Hepatocyte (in vitro differentiated cells): ENCODE measurements around the gene HTR6. TPM values are rescaled to one million over a fixed set of nuclear protein-coding genes. Genes with fewer than 3 reads are reported as not detected.
A peak's percentile ranks its signal among the peaks of the same experiment; 100 is the strongest.

ENCODE experiments used
- DNase-seq: peaks from one replicate; pipeline ENCODE4 v3.0.0-alpha.2; 2016; ENCODE audit warnings: low spot score
- H2AFZ ChIP-seq: fragments of 200-600 bp; sonication (generic); 2 replicates; pipeline ENCODE4 v1.6.0; 2016; ENCODE audit warnings: antibody characterized with exemption, mild to moderate bottlenecking
- H3K27ac ChIP-seq: fragments of 200-600 bp; sonication (generic); 2 replicates; pipeline ENCODE4 v1.5.1; 2016; ENCODE audit warnings: mild to moderate bottlenecking
- H3K27me3 ChIP-seq: fragments of 200-600 bp; sonication (generic); 2 replicates; pipeline ENCODE4 v1.6.1; 2016
- H3K36me3 ChIP-seq: fragments of 200-600 bp; sonication (generic); replicated peaks from 2 replicates; pipeline ENCODE4 v1.5.1; 2016; ENCODE audit warnings: low read depth; ENCODE audit not compliant: insufficient read depth
- H3K4me1 ChIP-seq: fragments of 200-600 bp; sonication (generic); 2 replicates; pipeline ENCODE4 v1.5.1; 2016; ENCODE audit warnings: mild to moderate bottlenecking, moderate library complexity; ENCODE audit not compliant: insufficient read depth
- H3K4me2 ChIP-seq: fragments of 200-600 bp; sonication (generic); 2 replicates; pipeline ENCODE4 v1.6.0; 2016
- H3K4me3 ChIP-seq: fragments of 200-600 bp; sonication (generic); 2 replicates; pipeline ENCODE4 v1.5.1; 2016; ENCODE audit warnings: mild to moderate bottlenecking
- H3K79me2 ChIP-seq: fragments of 200-600 bp; sonication (generic); 2 replicates; pipeline ENCODE4 v1.6.0; 2017; ENCODE audit warnings: mild to moderate bottlenecking
- H3K9me2 ChIP-seq: fragments of 200-600 bp; sonication (generic); replicated peaks from 2 replicates; pipeline ENCODE4 v1.6.0; 2017; ENCODE audit warnings: mild to moderate bottlenecking; ENCODE audit not compliant: insufficient read depth
- H3K9me3 ChIP-seq: fragments of 200-600 bp; sonication (generic); 2 replicates; pipeline ENCODE4 v1.5.1; 2016; ENCODE audit warnings: low read depth, mild to moderate bottlenecking
- H4K20me1 ChIP-seq: fragments of 200-600 bp; sonication (generic); 2 replicates; pipeline ENCODE4 v1.6.0; 2016; ENCODE audit warnings: mild to moderate bottlenecking; ENCODE audit not compliant: insufficient read depth, poor library complexity, severe bottlenecking
- EZH2 ChIP-seq: fragments of 200-600 bp; sonication (generic); IDR thresholded peaks from 2 replicates; pipeline ENCODE4 v1.6.1; 2016; ENCODE audit warnings: antibody characterized with exemption, mild to moderate bottlenecking, borderline replicate concordance
- EZH2phosphoT487 ChIP-seq: fragments of 200-600 bp; sonication (generic); IDR thresholded peaks from one replicate; pipeline ENCODE4 v1.6.1; 2018; ENCODE audit warnings: antibody characterized with exemption, mild to moderate bottlenecking, low read depth, moderate library complexity; ENCODE audit not compliant: unreplicated experiment, severe bottlenecking
- WGBS: methylation state at CpG from one replicate; pipeline ENCODE4 v1.1.6; 2016; ENCODE audit warnings: low lambda C conversion rate; ENCODE audit errors: missing lambda C conversion rate; 5-methylcytosine and 5-hydroxymethylcytosine counted together
- polyA plus RNA-seq: library from polyadenylated mRNA; unstranded; fragments of >200 nt; fragmentation: Nextera tagmentation; extraction: Ambion mirVana; gene quantifications from 2 replicates; pipeline ENCODE4 v1.2.1, GENCODE V29; 2016
- total RNA-seq: library from RNA; depleted of rRNA; stranded (reverse); fragments of >200 nt; gene quantifications from 2 replicates; pipeline ENCODE4 v1.2.3, GENCODE V29; 2014
- TF ChIP-seq, protein P1 (sequence below): fragments of 200-600 bp; sonication (generic); IDR thresholded peaks from 2 replicates; pipeline ENCODE4 v1.5.1; 2016; ENCODE audit warnings: antibody characterized with exemption, mild to moderate bottlenecking; ENCODE audit not compliant: poor library complexity

The HTR6 gene
- total and polyA plus RNA-seq, 2 experiments from 2014 or later = not detected

GRCh38 chr1:19620786-19621185, 43.9 kb upstream of the HTR6 start:
- DNase-seq = no peak
- Histone ChIP-seq H3K79me2 (peaks cover 64% of the 10 kb centered on the region), H3K9me3 (no peaks in the 10 kb centered on the region), H3K4me3 (no peak overlapping the region), H3K9me2 (no peaks in the 10 kb centered on the region), H3K27ac (peak overlapping the region; percentile 84), H3K36me3 (no peaks in the 10 kb centered on the region), H3K4me1 (peaks cover 42% of the 10 kb centered on the region), H3K27me3 (no peaks in the 10 kb centered on the region), H2AFZ (no peak overlapping the region), H3K4me2 (peak overlapping the region; percentile 55), H4K20me1 (peaks cover 4% of the 10 kb centered on the region)
- 76% methylated on average over 3 of the region's 3 CpGs for WGBS
- TF ChIP-seq, protein P1, sequence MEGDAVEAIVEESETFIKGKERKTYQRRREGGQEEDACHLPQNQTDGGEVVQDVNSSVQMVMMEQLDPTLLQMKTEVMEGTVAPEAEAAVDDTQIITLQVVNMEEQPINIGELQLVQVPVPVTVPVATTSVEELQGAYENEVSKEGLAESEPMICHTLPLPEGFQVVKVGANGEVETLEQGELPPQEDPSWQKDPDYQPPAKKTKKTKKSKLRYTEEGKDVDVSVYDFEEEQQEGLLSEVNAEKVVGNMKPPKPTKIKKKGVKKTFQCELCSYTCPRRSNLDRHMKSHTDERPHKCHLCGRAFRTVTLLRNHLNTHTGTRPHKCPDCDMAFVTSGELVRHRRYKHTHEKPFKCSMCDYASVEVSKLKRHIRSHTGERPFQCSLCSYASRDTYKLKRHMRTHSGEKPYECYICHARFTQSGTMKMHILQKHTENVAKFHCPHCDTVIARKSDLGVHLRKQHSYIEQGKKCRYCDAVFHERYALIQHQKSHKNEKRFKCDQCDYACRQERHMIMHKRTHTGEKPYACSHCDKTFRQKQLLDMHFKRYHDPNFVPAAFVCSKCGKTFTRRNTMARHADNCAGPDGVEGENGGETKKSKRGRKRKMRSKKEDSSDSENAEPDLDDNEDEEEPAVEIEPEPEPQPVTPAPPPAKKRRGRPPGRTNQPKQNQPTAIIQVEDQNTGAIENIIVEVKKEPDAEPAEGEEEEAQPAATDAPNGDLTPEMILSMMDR = no peak
- TF ChIP-seq EZH2phosphoT487 = no peak
- TF ChIP-seq EZH2 = no peak

GRCh38 chr1:19621274-19621950, 43.3 kb upstream of the HTR6 start:
- no peaks in the 10 kb centered on the region for H3K9me3 ChIP-seq
- H3K9me2 ChIP-seq = no peaks in the 10 kb centered on the region
- no peak overlapping the region for H3K4me3 ChIP-seq
- H2AFZ ChIP-seq = no peak overlapping the region
- peaks cover 39% of the 10 kb centered on the region for H3K4me1 ChIP-seq
- no peaks in the 10 kb centered on the region for H3K36me3 ChIP-seq
- no peaks in the 10 kb centered on the region for H3K27me3 ChIP-seq
- 90% methylated on average over 4 of the region's 4 CpGs for WGBS
- H3K4me2 ChIP-seq = no peak overlapping the region
- peaks cover 57% of the 10 kb centered on the region for H3K79me2 ChIP-seq
- H4K20me1 ChIP-seq = peaks cover 4% of the 10 kb centered on the region
- H3K27ac ChIP-seq = peak overlapping the region; percentile 84
- TF ChIP-seq EZH2phosphoT487 (no peak), EZH2 (no peak)
- TF ChIP-seq, protein P1 = no peak
- DNase-seq = no peak

DNA sequence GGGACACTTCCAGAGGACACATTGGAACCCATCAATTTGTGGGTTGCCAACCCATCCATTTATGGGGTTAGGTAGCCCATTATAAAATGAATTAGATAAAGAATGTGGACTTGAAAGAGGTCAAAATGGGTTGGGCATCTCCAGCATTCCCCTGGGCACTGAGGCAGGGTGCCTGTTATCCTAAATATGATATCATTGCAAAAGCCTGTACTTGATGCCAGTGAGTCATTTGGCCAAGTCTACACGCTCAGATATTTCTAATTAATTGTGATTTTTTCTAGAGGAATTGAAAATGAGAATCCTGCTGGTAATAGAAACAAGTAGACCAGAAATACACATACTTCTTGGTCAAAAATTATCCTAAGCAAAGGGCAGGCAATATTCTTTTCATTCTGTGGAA, 42.5 kb upstream of the HTR6 start:
- Histone ChIP-seq H3K4me2 (no peak overlapping the region), H3K27ac (peak overlapping the region; percentile 84), H2AFZ (no peak overlapping the region), H3K9me2 (no peaks in the 10 kb centered on the region), H3K9me3 (no peaks in the 10 kb centered on the region), H3K79me2 (peaks cover 51% of the 10 kb centered on the region), H4K20me1 (peaks cover 4% of the 10 kb centered on the region), H3K4me3 (no peak overlapping the region), H3K4me1 (peaks cover 32% of the 10 kb centered on the region), H3K27me3 (no peaks in the 10 kb centered on the region), H3K36me3 (no peaks in the 10 kb centered on the region)
- WGBS = 100% methylated on average over 1 of the region's 1 CpG
- no peak for DNase-seq
- TF ChIP-seq EZH2 = no peak
- TF ChIP-seq EZH2phosphoT487 = no peak
- TF ChIP-seq, protein P1 = no peak
